Adrenal gland (tissue), 12 donors: ENCODE data around the gene RSU1. TPM values are rescaled to one million over a fixed set of nuclear protein-coding genes. Genes with fewer than 3 reads are reported as not detected.

Source experiments
- DNase-seq, 7 donors: peaks; one replicate each; pipeline ENCODE4 v3.0.0-alpha.2; 2019 to 2020
- H3K27ac ChIP-seq, 5 donors: fragments of 200-600 bp; sonication (generic) in 4 of 5; 1 replicate in 3 of 5; 2 replicates in 2 of 5; pipeline versions ENCODE4 v1.5.1 to v1.8.0; 2016 to 2020; ENCODE audit warnings: mild to moderate bottlenecking in 1 of 5
- H3K27me3 ChIP-seq: fragments of 200-600 bp; 2 replicates; pipeline ENCODE4 v1.8.0; 2021
- H3K36me3 ChIP-seq, 2 donors: fragments of 200-600 bp; replicated peaks in 1 of 2; 1 replicate in 1 of 2; 2 replicates in 1 of 2; pipeline versions ENCODE4 v1.5.1 to v1.8.0; 2018 to 2022
- H3K4me1 ChIP-seq, 2 donors: fragments of 200-600 bp; replicated peaks in 1 of 2; 1 replicate in 1 of 2; 2 replicates in 1 of 2; pipeline versions ENCODE4 v1.5.1 to v1.8.0; 2018 to 2021
- H3K4me3 ChIP-seq, 4 donors: fragments of 200-600 bp; sonication (generic) in 3 of 4; one replicate each; pipeline ENCODE4 v1.5.1; 2016 to 2018
- H3K9me3 ChIP-seq, 3 donors: fragments of 200-600 bp; sonication (generic) in 1 of 3; replicated peaks in 1 of 3; 1 replicate in 2 of 3; 2 replicates in 1 of 3; pipeline versions ENCODE4 v1.5.1 to v1.8.0; 2016 to 2021
- CTCF ChIP-seq, 6 experiments: fragments of 450-650 bp in 4 of 6; fragments of 200-600 bp in 2 of 6; sonication (generic) in 1 of 6; IDR thresholded peaks; 1 replicate in 5 of 6; 2 replicates in 1 of 6; pipeline versions ENCODE4 v1.5.1 to v1.8.0; 2016 to 2021; ENCODE audit warnings: antibody characterized with exemption in 6 of 6, mild to moderate bottlenecking in 2 of 6, moderate library complexity in 1 of 6
- POLR2A ChIP-seq, 2 donors: fragments of 450-650 bp; IDR thresholded peaks; one replicate each; pipeline ENCODE4 v1.6.1; 2017; ENCODE audit warnings: antibody characterized with exemption in 2 of 2, mild to moderate bottlenecking in 2 of 2, moderate library complexity in 1 of 2
- WGBS, 4 donors: extraction: QIAGEN DNeasy Blood & Tissue Kit in 2 of 4; methylation state at CpG; one replicate each; pipeline versions ENCODE4 v1.1.5 to v1.1.7; 2013 to 2017; 5-methylcytosine and 5-hydroxymethylcytosine counted together
- intact Hi-C, 2 donors: fragments of 100-400 bp; cut with DNase I; formaldehyde crosslinking; loops; one replicate each; pipeline versions ENCODE4 v1.14.1 to v1.15.0; 2022 to 2023
- polyA plus RNA-seq, 3 donors: library from polyadenylated mRNA; stranded (reverse); fragments of 200-250 nt in 2 of 3; fragments of 350-450 nt in 1 of 3; fragmentation: Illumina TruSeq in 1 of 3; extraction: RNeasy Lipid Tissue Mini Kit (QIAGEN cat#74804) in 1 of 3; gene quantifications; one replicate each; pipeline ENCODE4 v1.2.3, GENCODE V29; 2013 to 2014
- total RNA-seq, 9 donors: library from RNA; depleted of rRNA in 4 of 9; stranded (reverse); fragments of >200 nt in 4 of 9; fragments of 120-200 nt in 1 of 9; fragmentation: NEBNext Ultra II Directional in 1 of 9; extraction: Animal tissue kit (Norgen Biotek cat#: 25700) in 1 of 9; gene quantifications; one replicate each; pipeline versions ENCODE4 v1.1.0 to v1.2.4, GENCODE V29; 2013 to 2023
- donor health status: healthy with polysubstance abuse.
- donor health status: Bipolar disorder and iron deficiency.
- donor health status: DM: yes; HTN: yes; CAD: no.
- donor health status: DM: no; HTN: no; CAD: no.
- donor health status: DM: no; HTN: no; CAD: no.
- donor health status: DM: yes; HTN: yes; CAD: no.

RSU1 gene
- total and polyA plus RNA-seq, 12 donors: 15.6 to 96.8 (median 41.7) TPM

GRCh38 chr10:16822726-16823360, 5.6 kb upstream of the RSU1 start:
- intact Hi-C loops: loop anchor here in 1 of 2 donors (10.0 kb wide), 1 partner anchor 612 kb away; no protein-coding TSS in a partner anchor
- DNase-seq: no peak
- Histone ChIP-seq H3K36me3 (no peaks in the 10 kb centered on the region), H3K4me1 (peaks cover 0 to 3% of the 10 kb centered on the region in 2 donors), H3K9me3 (no peaks in the 10 kb centered on the region), H3K27me3 (no peaks in the 10 kb centered on the region), H3K4me3 (no peak overlapping the region), H3K27ac (no peak overlapping the region)
- TF ChIP-seq CTCF (IDR thresholded peaks at IDR 0.05) (no peak), POLR2A (IDR thresholded peaks at IDR 0.05) (no peak)
- WGBS, 4 donors: 86 to 91% (median 89%) methylated on average over 4 of the region's 4 CpGs

GRCh38 chr10:16822027-16822426, 4.8 kb upstream of the RSU1 start:
- TF ChIP-seq CTCF (IDR thresholded peaks at IDR 0.05) (no peak), POLR2A (IDR thresholded peaks at IDR 0.05) (no peak)
- WGBS, 4 donors: 78 to 86% (median 83%) methylated on average over 2 of the region's 2 CpGs

DNA sequence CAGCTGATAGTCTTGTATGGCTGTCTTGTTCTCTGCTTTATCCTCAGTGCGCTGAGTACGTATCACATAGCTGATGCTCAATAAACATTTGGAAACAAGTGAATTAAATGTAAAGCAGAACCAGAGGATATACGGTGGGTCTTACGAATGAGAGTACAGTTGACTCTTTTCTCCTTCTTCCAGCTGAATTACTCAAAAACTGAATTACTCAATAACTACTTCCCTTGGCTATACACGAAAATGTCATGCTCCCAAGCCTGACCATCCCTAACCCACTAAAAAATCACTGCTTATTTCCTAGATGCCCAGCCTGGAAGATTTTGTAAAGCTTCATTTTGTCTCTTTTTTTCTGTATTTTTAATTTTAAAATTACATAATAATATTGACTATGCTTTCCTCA, 3.2 kb upstream of the RSU1 start:
- Histone ChIP-seq H3K4me1 (peaks cover 6 to 16% of the 10 kb centered on the region in 2 donors), H3K9me3 (no peaks in the 10 kb centered on the region), H3K36me3 (no peaks in the 10 kb centered on the region), H3K27ac (no peak overlapping the region), H3K27me3 (no peaks in the 10 kb centered on the region), H3K4me3 (no peak overlapping the region)
- intact Hi-C loops: loop anchor here in 1 of 2 donors (10.0 kb wide), 1 partner anchor 614 kb away; no protein-coding TSS in a partner anchor
- 76 to 84% (median 79%) methylated on average over 5 of the region's 5 CpGs for WGBS, 4 donors
- no peak for TF ChIP-seq POLR2A (IDR thresholded peaks at IDR 0.05)
- TF ChIP-seq CTCF (IDR thresholded peaks at IDR 0.05): no peak
- DNase-seq: no peak

More at GRCh38 chr10:16822027-16822426, 4.8 kb upstream of the RSU1 start:
- peaks cover 0 to 3% of the 10 kb centered on the region in 2 donors for H3K4me1 ChIP-seq
- no peak for DNase-seq
- no peak overlapping the region for H3K27ac ChIP-seq
- intact Hi-C loops: loop anchor here in 1 of 2 donors (10.0 kb wide), 1 partner anchor 613 kb away; no protein-coding TSS in a partner anchor
- no peaks in the 10 kb centered on the region for H3K9me3 ChIP-seq
- H3K4me3 ChIP-seq: no peak overlapping the region
- no peaks in the 10 kb centered on the region for H3K36me3 ChIP-seq
- no peaks in the 10 kb centered on the region for H3K27me3 ChIP-seq

- TF ChIP-seq POLR2A (IDR thresholded peaks at IDR 0.05) (no peak), CTCF (IDR thresholded peaks at IDR 0.05) (no peak)
- Histone ChIP-seq H3K27ac (no peak overlapping the region), H3K4me3 (no peak overlapping the region), H3K9me3 (no peaks in the 10 kb centered on the region), H3K4me1 (peaks cover 6 to 19% of the 10 kb centered on the region in 2 donors), H3K36me3 (no peaks in the 10 kb centered on the region), H3K27me3 (no peaks in the 10 kb centered on the region)
- 79 to 100% (median 84%) methylated on average over 1 of the region's 1 CpG for WGBS, 4 donors
- intact Hi-C loops: loop anchor here in 1 of 2 donors (10.0 kb wide), 1 partner anchor 615 kb away; no protein-coding TSS in a partner anchor
- no peak for DNase-seq
These were observed 2.8 kb upstream of the RSU1 start for GRCh38 chr10:16820018-16820417.
